Retinal pigment epithelial cell (primary cell): ENCODE results near the gene C19orf38.

Experiments used
- DNase-seq: peaks from one replicate; pipeline ENCODE4 v3.0.0-alpha.2; 2010; ENCODE audit warnings: low read depth
- H3K4me3 ChIP-seq: 2 replicates; pipeline ENCODE4 v1.5.1; 2011; ENCODE audit warnings: mild to moderate bottlenecking, low read length, control low read depth, moderate library complexity
- TF ChIP-seq, protein P1 (sequence below): conservative IDR thresholded peaks from 2 replicates; pipeline ENCODE4 v1.5.1; 2011; ENCODE audit warnings: low read depth, low read length, control low read depth, inconsistent platforms

C19orf38 gene

DNA sequence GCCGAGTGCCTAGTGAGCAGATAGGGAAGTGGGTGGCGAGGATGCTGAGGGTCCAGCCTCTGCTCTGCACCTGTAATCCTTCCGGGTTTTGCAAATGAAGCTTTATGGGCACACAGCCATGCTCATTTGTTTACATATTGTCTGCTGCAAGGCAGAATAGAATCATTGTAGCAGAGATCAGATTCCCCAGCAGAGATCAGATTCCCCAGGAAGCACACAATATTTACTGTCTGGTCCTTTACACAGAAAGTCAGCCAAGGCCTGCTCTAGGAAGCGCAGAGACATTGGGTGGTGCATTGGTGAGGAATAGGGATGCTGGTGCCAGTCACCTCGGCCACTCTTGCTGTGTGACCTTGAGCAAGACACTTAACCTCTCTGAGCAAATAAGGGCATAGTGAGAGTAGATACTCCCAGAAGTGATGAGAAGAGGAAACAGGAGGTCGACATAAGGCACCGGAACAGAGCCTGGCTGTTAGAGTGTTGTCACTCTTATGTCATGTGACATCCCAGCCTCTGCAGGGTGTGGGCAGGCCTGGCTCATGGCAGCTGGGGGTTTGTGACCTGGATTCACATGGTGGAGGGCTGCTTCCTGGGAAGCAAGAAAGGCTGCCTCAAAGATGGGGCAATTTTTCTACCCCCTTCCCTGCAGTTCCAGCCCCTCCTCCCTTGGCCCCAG, 48.8 kb downstream of the C19orf38 start:
- TF ChIP-seq, protein P1, sequence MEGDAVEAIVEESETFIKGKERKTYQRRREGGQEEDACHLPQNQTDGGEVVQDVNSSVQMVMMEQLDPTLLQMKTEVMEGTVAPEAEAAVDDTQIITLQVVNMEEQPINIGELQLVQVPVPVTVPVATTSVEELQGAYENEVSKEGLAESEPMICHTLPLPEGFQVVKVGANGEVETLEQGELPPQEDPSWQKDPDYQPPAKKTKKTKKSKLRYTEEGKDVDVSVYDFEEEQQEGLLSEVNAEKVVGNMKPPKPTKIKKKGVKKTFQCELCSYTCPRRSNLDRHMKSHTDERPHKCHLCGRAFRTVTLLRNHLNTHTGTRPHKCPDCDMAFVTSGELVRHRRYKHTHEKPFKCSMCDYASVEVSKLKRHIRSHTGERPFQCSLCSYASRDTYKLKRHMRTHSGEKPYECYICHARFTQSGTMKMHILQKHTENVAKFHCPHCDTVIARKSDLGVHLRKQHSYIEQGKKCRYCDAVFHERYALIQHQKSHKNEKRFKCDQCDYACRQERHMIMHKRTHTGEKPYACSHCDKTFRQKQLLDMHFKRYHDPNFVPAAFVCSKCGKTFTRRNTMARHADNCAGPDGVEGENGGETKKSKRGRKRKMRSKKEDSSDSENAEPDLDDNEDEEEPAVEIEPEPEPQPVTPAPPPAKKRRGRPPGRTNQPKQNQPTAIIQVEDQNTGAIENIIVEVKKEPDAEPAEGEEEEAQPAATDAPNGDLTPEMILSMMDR, result no peak
- H3K4me3 ChIP-seq, result no peak overlapping the region
- DNase-seq, result no peak

GRCh38 chr19:10898633-10899032, 50.4 kb downstream of the C19orf38 start:
- DNase-seq, result no peak
- no peak overlapping the region for H3K4me3 ChIP-seq
- TF ChIP-seq, protein P1, result no peak

DNA sequence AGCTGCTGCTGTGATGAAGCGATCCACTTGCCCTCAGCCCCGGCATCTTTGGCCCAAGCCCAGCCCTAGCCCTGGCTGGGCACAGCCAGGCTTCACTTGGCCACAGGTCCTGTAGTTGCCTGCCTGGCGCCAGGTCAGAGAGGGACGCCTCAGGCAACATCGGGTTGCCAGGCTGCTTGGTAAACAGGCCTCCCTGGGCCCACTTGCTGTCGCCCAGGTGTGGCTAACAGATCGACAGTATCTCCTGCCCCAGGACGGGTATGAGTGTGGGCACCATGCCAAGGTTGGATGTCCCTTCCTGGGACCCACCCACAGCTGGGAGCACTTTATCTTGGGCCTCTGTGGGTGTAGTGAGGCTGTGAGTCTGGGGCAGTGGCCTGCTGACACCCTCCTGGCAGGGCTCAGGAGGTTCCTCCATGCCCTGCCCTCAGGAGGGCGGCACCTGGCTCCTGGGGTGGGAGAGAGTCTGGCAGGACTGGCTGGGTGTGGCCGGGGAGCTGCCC, 51.0 kb downstream of the C19orf38 start:
- TF ChIP-seq, protein P1, result no peak
- no peak for DNase-seq
- no peak overlapping the region for H3K4me3 ChIP-seq

GRCh38 chr19:10907925-10908324, 59.7 kb downstream of the C19orf38 start:
- no peak for DNase-seq
- TF ChIP-seq, protein P1, result no peak
- H3K4me3 ChIP-seq, result no peak overlapping the region

GRCh38 chr19:10908380-10908960, 60.3 kb downstream of the C19orf38 start:
- no peak for DNase-seq
- TF ChIP-seq, protein P1, result no peak
- no peak overlapping the region for H3K4me3 ChIP-seq

DNA sequence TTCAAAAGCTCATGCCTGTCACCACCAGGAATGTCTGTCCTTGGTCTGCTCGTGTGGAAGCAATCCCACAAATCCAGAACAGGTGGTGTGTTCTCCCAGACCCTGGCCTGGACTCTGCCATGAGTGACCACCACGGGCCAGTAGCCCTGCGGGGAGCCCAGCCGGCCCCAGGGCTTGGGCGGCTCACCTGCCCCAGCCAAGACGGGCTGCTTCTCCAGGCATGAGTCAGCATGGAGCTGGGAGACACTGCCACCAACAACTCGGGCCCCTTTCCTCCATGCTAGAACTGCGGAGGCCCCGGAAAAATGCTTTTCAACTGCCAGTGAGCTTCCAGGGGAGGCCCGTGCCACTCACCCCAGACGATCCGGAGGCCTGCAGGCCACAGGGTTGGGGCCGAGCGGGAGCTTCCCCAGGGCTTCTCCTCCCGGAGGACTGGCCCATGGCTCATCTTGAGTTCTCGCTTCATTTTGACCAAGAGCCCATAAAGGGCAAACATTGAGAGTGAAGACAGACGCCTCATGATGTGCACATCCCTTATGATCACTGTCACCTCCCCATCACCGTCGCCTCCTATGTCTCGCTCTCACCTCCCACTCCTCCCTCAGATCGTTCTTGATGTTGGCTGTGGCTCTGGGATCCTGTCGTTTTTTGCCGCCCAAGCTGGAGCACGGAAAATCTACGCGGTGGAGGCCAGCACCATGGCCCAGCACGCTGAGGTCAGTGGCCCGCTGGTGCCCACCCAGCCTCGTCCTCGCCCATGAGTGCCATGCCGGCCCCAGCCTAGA, 63.6 kb downstream of the C19orf38 start:
- TF ChIP-seq, protein P1, result no peak
- no peak overlapping the region for H3K4me3 ChIP-seq
- no peak for DNase-seq
